Measurements from ENCODE around the gene GLG1.

The GLG1 gene

DNA sequence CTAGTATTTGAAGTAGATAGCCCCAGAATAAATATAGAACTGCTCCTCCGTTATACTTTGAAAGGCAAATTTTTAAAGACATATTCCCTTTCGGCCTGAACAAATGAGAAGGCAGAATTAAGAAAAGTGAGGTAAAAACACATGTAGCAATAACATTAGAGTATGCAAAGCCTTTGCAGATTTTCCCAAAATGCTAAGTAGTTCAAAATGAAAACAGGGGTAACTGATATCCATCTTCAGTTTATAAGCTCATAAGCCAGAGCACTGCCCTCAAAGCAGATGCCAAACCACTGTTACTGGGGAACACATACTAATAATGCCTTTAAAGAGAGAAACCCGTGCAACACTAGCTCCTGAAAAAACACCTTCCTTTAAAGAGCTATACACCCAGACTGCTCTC, 134.4 kb downstream of the GLG1 start:
- Histone ChIP-seq H3K4me3 (ENCODE audit: extremely low read depth, insufficient read depth, low read length, poor library complexity, severe bottlenecking) (no peak overlapping the region), H3K4me1 (ENCODE audit: control insufficient read depth, insufficient read depth, low read length, poor library complexity, severe bottlenecking) (no peaks in the 10 kb centered on the region), H3K36me3 (ENCODE audit: control insufficient read depth, insufficient read depth, low read length) (peaks cover 89% of the 10 kb centered on the region), H3K27ac (ENCODE audit: low read depth, low read length, severe bottlenecking) (no peak overlapping the region), H3K9me3 (ENCODE audit: control insufficient read depth, low read length) (no peaks in the 10 kb centered on the region)
- 100% methylated on average over 2 of the region's 3 CpGs; no CpG with 5 or more reads in 1 of the 2 experiments for WGBS, 2 experiments (ENCODE audit: insufficient coverage in 2 of 2)

DNA sequence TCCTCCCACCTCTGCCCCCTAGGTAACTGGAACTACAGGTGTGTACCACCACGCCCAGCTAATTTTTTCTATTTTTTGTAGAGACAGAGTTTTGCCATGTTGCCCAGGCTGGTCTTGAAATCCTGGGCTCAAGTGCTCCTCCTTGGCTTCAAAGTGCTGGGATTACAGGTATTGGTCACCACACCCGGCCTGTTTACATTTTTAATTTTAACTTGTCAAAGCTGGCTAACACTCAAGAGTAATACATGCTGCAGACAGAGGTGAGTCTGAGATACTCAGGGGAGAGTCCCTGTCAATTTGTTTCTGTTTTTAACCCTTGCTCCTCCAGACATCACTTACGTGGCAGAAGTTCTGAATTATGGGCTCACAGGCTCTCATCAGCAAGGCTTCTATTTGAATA, 134.9 kb downstream of the GLG1 start:
- WGBS, 2 experiments (ENCODE audit: insufficient coverage in 2 of 2), result no CpG with 5 or more reads among the region's 3 CpGs
- Histone ChIP-seq H3K4me1 (ENCODE audit: control insufficient read depth, insufficient read depth, low read length, poor library complexity, severe bottlenecking) (no peaks in the 10 kb centered on the region), H3K9me3 (ENCODE audit: control insufficient read depth, low read length) (no peaks in the 10 kb centered on the region), H3K27ac (ENCODE audit: low read depth, low read length, severe bottlenecking) (no peak overlapping the region), H3K36me3 (ENCODE audit: control insufficient read depth, insufficient read depth, low read length) (peaks cover 89% of the 10 kb centered on the region), H3K4me3 (ENCODE audit: extremely low read depth, insufficient read depth, low read length, poor library complexity, severe bottlenecking) (no peak overlapping the region)

DNA sequence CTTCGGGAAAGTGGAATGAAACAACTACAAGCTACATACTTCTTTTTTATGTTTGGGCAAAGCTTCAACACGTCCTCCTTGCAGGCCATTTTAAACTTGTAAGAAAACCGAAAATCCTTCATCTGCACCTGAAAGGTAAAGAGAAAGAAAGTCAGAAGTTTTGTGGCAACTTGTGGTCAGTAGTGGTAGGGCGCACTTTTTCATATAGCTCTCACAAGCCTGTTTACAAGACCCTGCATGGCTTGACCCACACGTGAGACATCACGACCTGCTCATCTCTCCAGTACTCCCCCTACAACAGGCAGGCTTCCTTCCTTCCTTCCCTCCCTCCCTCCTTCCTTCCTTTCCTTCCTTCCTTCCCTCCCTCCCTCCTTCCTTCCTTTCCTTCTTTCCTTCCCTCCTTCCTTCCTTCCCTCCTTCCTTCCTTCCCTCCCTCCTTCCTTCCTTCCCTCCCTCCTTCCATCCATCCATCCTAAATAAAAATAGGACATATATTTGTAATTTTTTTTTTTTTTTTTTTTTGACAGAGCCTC, 136.9 kb downstream of the GLG1 start:
- H3K9me3 ChIP-seq (ENCODE audit: control insufficient read depth, low read length), result no peaks in the 10 kb centered on the region
- H3K36me3 ChIP-seq (ENCODE audit: control insufficient read depth, insufficient read depth, low read length), result peaks cover 89% of the 10 kb centered on the region
- 82 to 100% methylated on average over 2 to 4 of the region's 6 CpGs for WGBS, 2 experiments (ENCODE audit: insufficient coverage in 2 of 2)
- no peak overlapping the region for H3K4me3 ChIP-seq (ENCODE audit: extremely low read depth, insufficient read depth, low read length, poor library complexity, severe bottlenecking)
- H3K4me1 ChIP-seq (ENCODE audit: control insufficient read depth, insufficient read depth, low read length, poor library complexity, severe bottlenecking), result no peaks in the 10 kb centered on the region
- no peak overlapping the region for H3K27ac ChIP-seq (ENCODE audit: low read depth, low read length, severe bottlenecking)

DNA sequence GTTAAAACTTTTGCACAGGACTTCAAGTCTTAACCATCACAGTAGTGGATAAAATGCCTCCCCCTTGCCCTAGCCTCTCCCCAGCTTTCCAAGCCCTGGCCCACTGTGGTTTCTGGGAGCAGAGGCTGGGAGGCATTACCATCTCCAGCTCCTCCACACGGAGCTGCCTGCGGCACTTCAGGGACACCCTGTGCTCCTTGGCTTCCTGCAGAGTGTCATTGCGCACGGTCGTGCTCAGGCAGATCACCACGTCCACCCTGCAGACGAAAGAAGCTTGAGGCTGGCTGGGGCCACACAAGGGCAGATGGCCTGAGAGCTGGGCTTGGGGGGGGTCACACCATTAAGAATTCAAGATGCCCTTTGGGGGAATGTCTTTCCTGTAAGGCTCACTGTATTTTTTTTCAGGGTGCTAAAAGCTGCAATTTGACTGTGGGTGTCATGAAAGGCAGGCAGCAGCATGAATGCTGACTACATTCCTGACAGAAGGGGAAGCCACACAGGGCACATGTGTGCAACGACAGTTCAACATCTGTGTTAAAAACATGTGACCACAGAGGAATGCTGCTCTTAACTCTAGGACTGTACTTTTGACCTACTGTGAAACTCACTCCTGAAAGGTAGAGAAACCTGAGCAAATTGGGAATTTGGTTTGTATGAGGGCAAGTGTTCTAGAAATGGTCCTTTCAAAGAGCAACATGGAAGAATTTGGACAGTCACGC, 137.9 kb downstream of the GLG1 start:
- no peaks in the 10 kb centered on the region for H3K9me3 ChIP-seq (ENCODE audit: control insufficient read depth, low read length)
- peaks cover 89% of the 10 kb centered on the region for H3K36me3 ChIP-seq (ENCODE audit: control insufficient read depth, insufficient read depth, low read length)
- 94 to 100% methylated on average over 4 to 7 of the region's 9 CpGs for WGBS, 2 experiments (ENCODE audit: insufficient coverage in 2 of 2)
- no peak overlapping the region for H3K27ac ChIP-seq (ENCODE audit: low read depth, low read length, severe bottlenecking)
- H3K4me3 ChIP-seq (ENCODE audit: extremely low read depth, insufficient read depth, low read length, poor library complexity, severe bottlenecking), result no peak overlapping the region
- no peaks in the 10 kb centered on the region for H3K4me1 ChIP-seq (ENCODE audit: control insufficient read depth, insufficient read depth, low read length, poor library complexity, severe bottlenecking)

DNA sequence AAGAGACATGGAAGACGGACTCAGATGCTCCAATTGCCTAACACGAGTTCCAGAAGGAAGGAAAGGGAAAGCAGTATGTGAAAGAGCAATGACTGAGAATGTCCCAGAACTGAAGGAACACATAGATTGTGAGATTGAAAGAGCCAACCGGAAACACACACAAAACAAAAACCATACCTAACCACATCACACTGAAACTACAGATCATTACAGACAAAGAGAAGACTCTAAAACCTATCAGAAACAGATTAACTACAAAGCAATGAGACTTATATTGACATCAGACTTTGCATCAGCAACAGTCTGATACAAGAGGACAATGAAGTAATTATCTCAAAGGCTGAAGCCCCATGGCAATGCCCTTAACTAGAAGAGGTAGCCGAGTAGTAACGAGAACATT, 140.0 kb downstream of the GLG1 start:
- no peak overlapping the region for H3K4me3 ChIP-seq (ENCODE audit: extremely low read depth, insufficient read depth, low read length, poor library complexity, severe bottlenecking)
- H3K27ac ChIP-seq (ENCODE audit: low read depth, low read length, severe bottlenecking), result no peak overlapping the region
- no peaks in the 10 kb centered on the region for H3K9me3 ChIP-seq (ENCODE audit: control insufficient read depth, low read length)
- 95 to 97% methylated on average over 4 to 5 of the region's 5 CpGs for WGBS, 2 experiments (ENCODE audit: insufficient coverage in 2 of 2)
- H3K36me3 ChIP-seq (ENCODE audit: control insufficient read depth, insufficient read depth, low read length), result peaks cover 95% of the 10 kb centered on the region
- no peaks in the 10 kb centered on the region for H3K4me1 ChIP-seq (ENCODE audit: control insufficient read depth, insufficient read depth, low read length, poor library complexity, severe bottlenecking)

DNA sequence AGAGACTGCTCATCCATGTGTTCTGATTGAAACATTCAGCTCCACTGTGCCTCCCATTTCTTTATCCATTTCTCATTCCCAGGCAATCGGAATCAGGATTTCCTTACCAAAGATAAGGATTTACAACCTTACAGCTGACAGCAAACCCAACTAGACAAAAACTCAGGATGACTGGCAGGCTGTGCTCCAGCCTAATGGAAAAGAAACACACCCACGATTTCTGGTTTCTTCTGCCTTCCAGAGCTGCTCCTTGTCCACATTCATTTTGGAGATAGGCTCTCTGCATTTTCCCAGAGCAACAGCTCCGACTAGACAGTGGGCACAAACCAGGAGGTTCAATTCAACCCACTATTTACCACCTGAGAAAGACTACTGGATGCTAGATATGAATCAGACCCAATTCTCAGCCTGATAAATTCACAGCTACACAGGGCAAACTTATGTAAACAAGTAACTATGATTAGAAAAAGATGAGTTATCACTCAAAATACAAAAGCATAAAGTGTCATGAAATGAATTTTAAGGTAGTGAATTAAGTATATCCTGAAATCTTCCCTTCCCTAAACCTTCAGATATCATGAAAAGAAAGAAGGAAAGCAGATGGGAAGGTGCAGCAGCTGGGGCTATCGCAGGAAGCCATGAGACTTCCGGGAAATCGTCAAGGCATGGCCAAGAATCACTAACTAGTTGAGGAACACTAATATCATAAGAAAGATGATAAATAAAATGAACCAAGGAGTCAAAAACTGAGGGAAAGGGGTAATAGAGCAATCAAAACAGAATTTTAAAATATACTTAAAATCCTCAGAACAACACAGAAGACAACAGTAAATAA, 140.8 kb downstream of the GLG1 start:
- 94 to 100% methylated on average over 2 of the region's 6 CpGs for WGBS, 2 experiments (ENCODE audit: insufficient coverage in 2 of 2)
- peaks cover 95% of the 10 kb centered on the region for H3K36me3 ChIP-seq (ENCODE audit: control insufficient read depth, insufficient read depth, low read length)

DNA sequence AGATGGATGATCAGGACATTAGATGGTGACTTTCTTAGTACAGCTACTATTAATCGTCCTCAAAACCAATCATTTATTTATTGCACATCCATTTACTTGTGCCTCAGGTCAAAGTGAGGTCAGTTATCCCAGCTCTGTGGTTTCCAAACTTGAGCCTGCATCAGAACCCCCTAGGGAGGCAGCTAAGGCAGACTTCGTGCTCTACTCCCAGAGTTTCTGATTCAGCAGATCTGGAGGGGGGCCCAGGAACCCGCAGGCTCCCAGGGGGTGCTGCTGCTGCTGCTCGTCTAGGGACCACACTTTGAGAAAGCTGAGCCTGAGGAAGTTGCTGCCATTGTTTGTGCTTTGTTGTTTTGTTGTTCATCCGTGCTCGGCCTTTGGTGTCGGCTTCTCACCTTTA, 141.6 kb downstream of the GLG1 start:
- no peaks in the 10 kb centered on the region for H3K9me3 ChIP-seq (ENCODE audit: control insufficient read depth, low read length)
- no peak overlapping the region for H3K27ac ChIP-seq (ENCODE audit: low read depth, low read length, severe bottlenecking)
- 90 to 94% methylated on average over 4 to 6 of the region's 7 CpGs for WGBS, 2 experiments (ENCODE audit: insufficient coverage in 2 of 2)
- no peak overlapping the region for H3K4me3 ChIP-seq (ENCODE audit: extremely low read depth, insufficient read depth, low read length, poor library complexity, severe bottlenecking)
- peaks cover 95% of the 10 kb centered on the region for H3K36me3 ChIP-seq (ENCODE audit: control insufficient read depth, insufficient read depth, low read length)
- no peaks in the 10 kb centered on the region for H3K4me1 ChIP-seq (ENCODE audit: control insufficient read depth, insufficient read depth, low read length, poor library complexity, severe bottlenecking)

More for the DNA sequence above, 140.8 kb downstream of the GLG1 start:
- H3K9me3 ChIP-seq (ENCODE audit: control insufficient read depth, low read length), result no peaks in the 10 kb centered on the region
- H3K4me1 ChIP-seq (ENCODE audit: control insufficient read depth, insufficient read depth, low read length, poor library complexity, severe bottlenecking), result no peaks in the 10 kb centered on the region
- no peak overlapping the region for H3K4me3 ChIP-seq (ENCODE audit: extremely low read depth, insufficient read depth, low read length, poor library complexity, severe bottlenecking)
- no peak overlapping the region for H3K27ac ChIP-seq (ENCODE audit: low read depth, low read length, severe bottlenecking)

DNA sequence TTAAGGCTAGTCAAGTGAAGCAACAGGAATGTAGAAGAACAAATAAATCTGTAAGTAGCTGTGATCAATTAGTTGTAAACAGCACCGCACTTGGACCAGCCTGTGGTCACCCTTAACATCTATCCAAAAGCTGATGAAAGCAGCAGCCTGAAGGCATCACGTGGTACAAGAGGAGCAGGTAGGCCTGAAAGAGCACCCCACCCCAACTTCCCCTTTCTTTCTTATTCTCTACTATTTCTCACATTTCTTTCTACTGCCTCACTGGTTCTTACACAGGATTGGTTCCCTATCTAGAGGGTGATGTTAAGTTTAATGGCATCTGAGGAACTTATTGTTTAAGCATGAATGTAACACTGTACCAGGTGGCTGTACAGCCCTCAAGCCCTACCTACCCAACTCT, 143.0 kb downstream of the GLG1 start:
- Histone ChIP-seq H3K4me3 (ENCODE audit: extremely low read depth, insufficient read depth, low read length, poor library complexity, severe bottlenecking) (no peak overlapping the region), H3K27ac (ENCODE audit: low read depth, low read length, severe bottlenecking) (no peak overlapping the region), H3K36me3 (ENCODE audit: control insufficient read depth, insufficient read depth, low read length) (peaks cover 93% of the 10 kb centered on the region), H3K9me3 (ENCODE audit: control insufficient read depth, low read length) (no peaks in the 10 kb centered on the region), H3K4me1 (ENCODE audit: control insufficient read depth, insufficient read depth, low read length, poor library complexity, severe bottlenecking) (no peaks in the 10 kb centered on the region)
- WGBS, 2 experiments (ENCODE audit: insufficient coverage in 2 of 2), result 100% methylated on average over 1 to 2 of the region's 2 CpGs

DNA sequence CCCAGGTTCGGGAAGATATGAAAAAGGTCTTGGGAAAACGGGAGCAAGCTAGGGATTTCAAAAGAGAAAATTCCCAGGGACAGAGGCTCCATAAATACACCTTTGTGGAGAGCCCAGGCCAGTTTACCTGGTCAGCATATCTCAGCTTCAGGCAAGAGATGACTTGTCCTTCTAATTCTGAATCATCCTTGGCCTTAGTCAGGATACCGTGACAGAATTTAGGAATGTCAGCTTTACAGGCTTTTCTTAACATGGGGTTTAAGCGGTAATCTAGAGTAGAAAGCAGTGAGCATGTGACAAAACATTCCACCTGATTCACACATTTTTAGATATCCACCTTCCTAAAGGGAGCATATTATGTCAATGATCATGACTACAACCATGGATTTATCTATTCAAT, 144.6 kb downstream of the GLG1 start:
- H3K36me3 ChIP-seq (ENCODE audit: control insufficient read depth, insufficient read depth, low read length), result peaks cover 93% of the 10 kb centered on the region
- 92 to 94% methylated on average over 3 to 4 of the region's 4 CpGs for WGBS, 2 experiments (ENCODE audit: insufficient coverage in 2 of 2)
- no peaks in the 10 kb centered on the region for H3K9me3 ChIP-seq (ENCODE audit: control insufficient read depth, low read length)
- no peak overlapping the region for H3K4me3 ChIP-seq (ENCODE audit: extremely low read depth, insufficient read depth, low read length, poor library complexity, severe bottlenecking)
- no peaks in the 10 kb centered on the region for H3K4me1 ChIP-seq (ENCODE audit: control insufficient read depth, insufficient read depth, low read length, poor library complexity, severe bottlenecking)
- no peak overlapping the region for H3K27ac ChIP-seq (ENCODE audit: low read depth, low read length, severe bottlenecking)

DNA sequence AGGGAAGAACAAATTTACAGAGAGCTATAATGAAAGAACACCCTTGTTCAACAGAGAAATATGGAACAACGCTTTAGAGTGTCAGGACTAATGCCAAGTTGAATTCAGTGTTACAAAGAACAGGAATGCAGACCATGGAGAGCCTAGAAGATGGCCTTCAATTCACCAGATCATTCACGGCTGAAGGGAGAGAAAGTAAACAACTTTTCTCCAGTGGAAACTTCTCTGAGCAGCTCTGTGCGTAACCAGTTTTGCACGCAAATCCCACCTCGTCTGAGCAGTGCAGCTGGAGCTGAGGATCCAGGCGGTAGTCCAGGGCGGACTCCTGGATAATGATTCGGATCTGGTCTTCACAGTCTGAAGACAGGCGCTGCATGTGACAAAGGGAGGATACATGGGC, 145.1 kb downstream of the GLG1 start:
- 95 to 97% methylated on average over 7 to 9 of the region's 9 CpGs for WGBS, 2 experiments (ENCODE audit: insufficient coverage in 2 of 2)
- Histone ChIP-seq H3K4me3 (ENCODE audit: extremely low read depth, insufficient read depth, low read length, poor library complexity, severe bottlenecking) (no peak overlapping the region), H3K27ac (ENCODE audit: low read depth, low read length, severe bottlenecking) (no peak overlapping the region), H3K4me1 (ENCODE audit: control insufficient read depth, insufficient read depth, low read length, poor library complexity, severe bottlenecking) (no peaks in the 10 kb centered on the region), H3K9me3 (ENCODE audit: control insufficient read depth, low read length) (no peaks in the 10 kb centered on the region), H3K36me3 (ENCODE audit: control insufficient read depth, insufficient read depth, low read length) (peaks cover 91% of the 10 kb centered on the region)

DNA sequence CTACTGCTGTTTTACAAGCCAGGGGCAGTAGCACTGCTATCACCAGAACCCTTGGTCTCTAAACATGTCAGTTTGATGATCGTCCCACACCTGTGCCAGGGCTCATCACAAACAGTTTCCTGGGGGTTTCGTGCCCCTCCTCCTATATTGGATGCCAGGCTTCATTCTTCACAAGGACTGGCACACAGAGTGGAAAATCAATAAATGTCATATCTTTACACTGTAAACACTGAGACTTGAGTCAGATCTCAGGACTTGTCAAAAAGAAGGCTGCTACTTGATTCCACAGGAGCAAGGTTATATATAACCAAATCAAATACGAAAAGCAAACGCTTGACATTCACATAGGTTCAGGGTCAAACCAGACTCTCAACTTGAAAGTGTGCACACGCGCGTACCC, 146.4 kb downstream of the GLG1 start:
- peaks cover 9% of the 10 kb centered on the region for H3K4me1 ChIP-seq (ENCODE audit: control insufficient read depth, insufficient read depth, low read length, poor library complexity, severe bottlenecking)
- H3K36me3 ChIP-seq (ENCODE audit: control insufficient read depth, insufficient read depth, low read length), result peaks cover 94% of the 10 kb centered on the region
- 91% methylated on average over 4 to 7 of the region's 7 CpGs for WGBS, 2 experiments (ENCODE audit: insufficient coverage in 2 of 2)
- no peak overlapping the region for H3K4me3 ChIP-seq (ENCODE audit: extremely low read depth, insufficient read depth, low read length, poor library complexity, severe bottlenecking)
- no peak overlapping the region for H3K27ac ChIP-seq (ENCODE audit: low read depth, low read length, severe bottlenecking)
- H3K9me3 ChIP-seq (ENCODE audit: control insufficient read depth, low read length), result no peaks in the 10 kb centered on the region

Measured in mesodermal cell (in vitro differentiated cells).